KG1 (cell line): ENCODE results near the gene USP22.
A peak's percentile ranks its signal among the peaks of the same experiment; 100 is the strongest.
"Not testable (repeated sequence)": the region's sequence is repeated elsewhere in the genome, so short reads cannot be mapped to it uniquely, and the experiment has no call there.

ENCODE experiments used
- DNase-seq: peaks from one replicate; lab custom pipeline; 2025; lab: John Stamatoyannopoulos, UW

Gene USP22

DNA sequence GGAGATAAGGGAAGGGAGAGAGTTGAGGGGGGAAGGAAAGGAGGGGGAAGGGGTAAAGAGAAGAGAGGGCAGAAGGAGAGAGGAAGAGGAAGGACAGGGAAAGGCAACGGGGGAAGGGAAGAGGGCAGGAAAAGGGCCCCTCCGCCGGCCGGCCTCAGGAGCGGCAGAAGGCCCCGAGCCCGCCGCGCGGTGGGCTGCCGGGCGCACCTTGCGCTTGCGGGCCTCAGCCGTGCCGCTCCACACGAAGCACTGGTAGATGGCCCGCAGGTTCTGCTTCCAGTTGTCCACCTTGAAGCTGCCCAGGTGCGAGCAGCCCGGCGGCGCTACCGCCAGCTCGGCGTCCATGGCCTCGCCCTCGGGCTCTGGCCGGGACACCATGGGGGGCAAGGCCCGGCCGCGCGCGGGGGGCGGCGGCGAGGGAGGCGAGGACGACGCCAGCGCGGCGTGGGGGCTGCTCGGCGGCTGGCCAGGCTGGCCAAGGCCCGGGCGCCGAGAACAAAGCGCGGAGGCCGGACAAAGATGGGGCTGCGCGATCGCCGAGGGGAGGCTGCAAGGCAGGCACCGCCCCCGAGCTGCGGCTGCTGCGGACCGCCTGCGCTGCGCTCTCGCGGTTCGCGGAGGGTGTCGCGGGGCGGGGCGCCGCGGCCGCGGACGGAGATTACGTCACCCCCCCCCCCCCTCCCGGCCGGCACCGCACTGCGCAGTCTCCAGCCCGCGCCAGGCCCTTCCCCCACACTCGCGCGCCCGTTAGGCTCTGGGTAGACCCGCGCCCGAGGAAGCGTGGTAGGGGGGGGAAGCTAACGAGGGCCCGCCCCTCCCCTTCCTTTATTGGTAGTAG lies at the start of gene USP22:
Gene USP22, minus strand, starts transcription at position 554 of the 838 bp plus-strand sequence. Its CDS starts 176 bp downstream, at position 378.
- peak; percentile 76 for DNase-seq

DNA sequence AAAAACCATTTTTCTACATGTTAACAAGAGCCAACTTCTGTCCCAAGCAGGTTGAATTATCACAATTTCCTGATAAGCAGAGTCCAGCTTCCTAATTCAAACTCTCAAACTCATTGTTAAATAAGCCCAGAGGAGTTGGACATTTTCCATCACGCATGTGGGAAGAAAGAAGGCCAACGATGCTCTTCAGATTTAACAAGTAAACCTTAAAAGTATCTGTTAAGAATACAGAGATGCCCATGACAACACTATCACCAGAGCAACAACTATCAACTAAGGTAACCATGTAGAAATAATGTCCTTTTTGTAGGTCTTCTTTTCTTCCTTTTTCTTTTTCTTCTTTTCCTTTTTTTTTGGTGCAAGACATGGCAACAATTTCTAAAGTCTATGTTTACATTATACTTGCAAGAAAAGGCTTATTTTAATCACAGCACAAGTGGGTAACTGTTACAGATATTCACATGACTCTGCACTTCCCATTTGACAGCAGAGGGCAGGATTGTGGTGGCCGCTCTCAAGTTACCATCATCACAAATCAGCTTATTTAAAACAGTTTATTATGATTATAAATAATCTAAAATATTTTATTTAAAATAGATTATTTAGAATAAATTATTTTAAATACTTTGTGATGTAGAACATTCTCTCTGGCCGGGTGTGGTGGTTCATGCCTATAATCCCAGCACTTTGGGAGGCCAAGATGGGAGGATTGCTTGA lies 48.2 kb upstream of the USP22 start:
- no peak for DNase-seq

DNA sequence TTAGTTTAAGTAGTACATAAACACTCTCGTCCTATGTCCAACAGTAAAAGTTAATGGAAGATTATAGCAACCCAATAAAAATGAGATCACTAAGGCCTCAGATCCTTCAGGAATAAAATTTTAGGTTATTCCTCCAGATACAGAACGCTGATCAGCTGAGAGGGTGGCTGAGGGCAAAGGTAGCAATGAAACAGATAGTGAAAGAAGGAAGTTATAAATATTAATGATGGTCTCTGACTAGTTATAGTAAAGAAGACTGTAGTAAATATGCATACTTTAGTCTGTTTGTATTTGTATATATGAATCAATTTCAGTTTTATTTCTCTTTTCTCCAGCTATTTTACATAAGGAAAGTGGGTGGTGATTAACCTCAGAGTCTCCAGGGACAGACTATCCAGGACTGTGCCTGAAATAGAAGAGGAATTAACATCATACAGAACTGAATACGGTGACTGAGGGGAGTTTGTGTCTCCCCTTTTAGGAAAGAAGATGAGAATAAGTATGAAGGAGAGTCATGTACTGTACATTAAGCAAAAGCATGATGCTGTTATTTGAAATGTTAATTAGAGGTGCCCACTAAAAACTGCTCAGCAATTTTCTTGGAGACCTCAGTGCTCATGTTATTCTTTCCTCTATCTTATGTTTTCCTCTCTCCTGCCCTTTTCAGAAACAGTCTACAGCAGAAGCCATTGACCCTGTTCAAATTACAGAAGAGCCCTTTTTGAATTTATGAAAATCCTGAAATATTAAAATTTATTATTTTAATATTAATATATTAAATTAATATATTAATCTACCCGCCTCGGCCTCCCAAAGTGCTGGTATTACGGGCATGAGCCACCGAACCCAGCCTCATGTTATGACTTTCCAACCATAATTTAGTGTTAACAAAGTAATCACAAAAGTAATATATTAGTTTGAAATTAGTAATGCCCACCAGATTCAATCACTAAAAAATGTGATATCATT lies 47.4 kb upstream of the USP22 start:
- DNase-seq = no peak

DNA sequence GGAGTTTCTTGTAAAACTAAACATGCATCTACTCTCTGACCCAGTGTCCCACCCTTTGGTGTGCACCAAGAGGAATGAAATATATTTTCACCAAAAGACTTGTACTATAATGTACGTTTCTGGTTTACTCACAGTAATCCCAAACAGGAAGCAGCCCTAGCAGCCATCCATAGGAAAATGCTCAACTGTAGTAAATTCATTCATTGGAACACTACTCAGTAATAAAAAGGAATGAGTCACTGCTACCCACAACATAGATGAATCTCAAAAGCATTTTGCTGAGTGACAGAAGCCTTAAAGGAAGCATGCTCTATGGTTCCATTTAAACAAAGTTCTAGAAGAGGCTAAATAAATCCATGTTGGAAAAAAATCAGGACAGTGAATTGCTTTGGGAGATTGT lies 46.3 kb upstream of the USP22 start:
- no peak for DNase-seq

DNA sequence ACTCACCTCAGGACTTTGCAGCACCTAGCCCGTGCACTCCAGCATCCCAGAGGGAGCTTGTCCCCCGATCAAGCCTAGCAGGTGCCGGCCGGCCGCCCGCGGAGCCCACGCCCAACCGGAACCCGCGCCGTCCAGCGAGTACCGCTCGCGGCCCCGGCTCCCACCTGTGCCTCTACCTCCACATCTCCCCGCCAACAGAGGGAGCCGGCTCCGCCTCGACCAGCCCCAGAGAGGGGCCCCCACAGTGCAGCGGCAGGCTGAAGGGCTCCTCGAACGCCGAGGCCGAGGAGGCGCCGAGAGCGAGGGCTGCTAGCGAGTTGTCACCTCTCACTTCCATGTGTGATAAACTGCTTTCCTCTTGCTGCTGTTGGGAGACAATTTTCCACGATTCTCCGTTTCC lies 42.9 kb upstream of the USP22 start:
- DNase-seq = no peak

DNA sequence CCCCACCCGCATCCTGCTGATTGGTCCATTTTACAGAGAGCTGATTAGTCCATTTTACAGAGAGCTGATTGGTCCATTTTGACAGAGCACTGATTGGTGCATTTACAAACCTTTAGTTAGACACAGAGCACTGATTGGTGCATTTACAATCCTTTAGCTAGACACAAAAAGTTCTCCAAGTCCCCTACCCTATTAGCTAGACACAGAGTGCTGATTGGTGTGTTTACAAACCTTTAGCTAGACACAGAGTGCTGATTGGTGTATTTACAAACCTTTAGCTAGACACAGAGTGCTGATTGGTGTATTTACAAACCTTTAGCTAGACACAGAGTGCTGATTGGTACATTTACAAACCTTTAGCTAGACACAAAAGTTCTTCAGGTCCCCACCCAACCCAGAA lies 42.5 kb upstream of the USP22 start:
- DNase-seq = not testable (repeated sequence)

DNA sequence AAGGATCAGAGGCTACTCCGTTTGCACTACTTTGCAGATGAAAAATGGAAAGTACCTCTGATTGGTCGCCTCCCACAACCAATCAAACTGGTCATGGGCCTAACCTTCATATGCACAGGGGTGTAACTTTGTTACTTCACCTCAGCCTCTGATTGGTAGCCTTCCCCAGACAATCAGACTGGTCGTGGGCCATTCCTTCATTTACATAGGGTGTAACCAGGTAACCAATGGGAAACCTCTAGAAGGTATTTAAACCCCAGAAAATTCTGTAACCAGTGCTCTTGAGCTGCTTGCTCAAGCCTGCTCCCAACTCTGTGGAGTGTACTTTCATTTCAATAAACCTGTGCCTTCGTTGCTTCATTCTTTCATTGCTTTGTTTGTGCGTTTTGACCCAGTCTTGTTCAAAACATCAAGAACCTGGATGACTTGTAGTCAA lies 39.2 kb upstream of the USP22 start:
- DNase-seq = no peak

DNA sequence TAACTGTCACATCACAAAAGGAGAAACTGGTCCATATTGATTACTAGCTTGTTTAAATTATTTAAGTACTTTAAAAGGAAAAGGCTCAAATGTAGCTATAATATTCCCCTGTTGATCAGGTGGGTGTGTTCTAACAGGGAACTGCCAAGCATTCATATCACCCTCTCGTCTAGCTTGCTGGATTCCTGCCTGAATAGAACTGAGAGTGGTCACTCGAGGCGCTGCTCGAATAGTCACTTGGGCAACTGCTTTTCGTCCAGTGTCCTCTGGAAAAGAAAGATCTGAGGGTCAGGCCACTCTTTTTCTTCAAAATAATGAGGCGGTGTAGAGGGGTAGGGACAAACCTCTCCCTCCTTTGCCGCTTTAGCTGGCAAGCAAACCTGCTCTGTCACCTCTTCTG lies 36.4 kb upstream of the USP22 start:
- DNase-seq = no peak

DNA sequence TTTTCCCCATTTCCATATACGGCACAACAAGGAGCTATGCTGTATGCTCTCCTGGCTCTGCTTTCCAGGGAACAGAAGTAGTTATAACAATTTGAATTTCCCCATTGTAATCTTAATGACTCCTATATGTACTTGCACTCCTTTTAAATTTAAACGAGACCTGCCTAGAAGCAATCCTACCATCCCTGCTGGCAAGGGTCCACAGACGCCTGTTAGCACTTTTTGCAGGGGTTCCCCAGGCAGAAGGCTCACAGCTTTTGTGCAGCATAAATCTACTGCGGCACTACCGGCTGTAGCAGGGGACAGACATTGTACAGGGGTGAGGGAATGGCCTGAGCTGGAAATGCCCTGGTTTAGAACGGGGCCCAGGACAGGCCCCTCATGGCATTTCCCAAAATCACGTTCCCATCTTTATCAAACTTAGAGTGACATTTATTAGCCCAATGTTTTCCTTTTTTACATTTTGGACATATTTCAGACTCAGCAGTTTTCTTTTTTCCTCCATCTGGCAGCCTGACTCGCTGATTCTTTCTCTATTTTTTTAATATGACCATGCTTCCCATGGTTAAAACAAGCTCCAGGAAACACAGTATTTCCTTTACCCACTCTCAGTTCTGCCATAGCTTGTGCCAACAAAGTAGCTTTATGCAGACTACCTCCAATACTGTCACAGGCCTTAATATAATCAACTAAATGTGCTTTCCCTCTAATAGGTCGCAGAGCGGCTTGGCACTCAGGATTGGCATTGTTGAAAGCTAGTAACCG lies 35.4 kb upstream of the USP22 start:
- DNase-seq = no peak

DNA sequence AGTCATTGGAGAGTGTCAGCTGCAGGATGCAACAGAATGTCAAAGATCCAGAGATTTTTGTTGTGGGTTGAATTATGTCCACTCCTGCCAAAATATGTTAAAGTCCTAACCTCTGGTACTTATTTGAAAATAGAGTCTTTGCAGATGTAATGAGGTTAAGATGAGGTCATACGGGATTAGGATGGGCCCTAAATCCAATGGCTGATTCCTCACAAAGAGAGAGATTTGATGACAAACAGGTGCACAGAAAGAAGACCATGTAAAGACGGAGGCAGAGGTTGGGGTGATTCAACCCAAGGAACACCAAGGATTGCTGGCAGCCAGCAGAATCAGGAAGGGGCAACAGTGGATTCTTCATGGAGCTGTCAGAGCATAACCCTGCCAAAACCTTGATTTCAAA lies 34.5 kb upstream of the USP22 start:
- no peak for DNase-seq

DNA sequence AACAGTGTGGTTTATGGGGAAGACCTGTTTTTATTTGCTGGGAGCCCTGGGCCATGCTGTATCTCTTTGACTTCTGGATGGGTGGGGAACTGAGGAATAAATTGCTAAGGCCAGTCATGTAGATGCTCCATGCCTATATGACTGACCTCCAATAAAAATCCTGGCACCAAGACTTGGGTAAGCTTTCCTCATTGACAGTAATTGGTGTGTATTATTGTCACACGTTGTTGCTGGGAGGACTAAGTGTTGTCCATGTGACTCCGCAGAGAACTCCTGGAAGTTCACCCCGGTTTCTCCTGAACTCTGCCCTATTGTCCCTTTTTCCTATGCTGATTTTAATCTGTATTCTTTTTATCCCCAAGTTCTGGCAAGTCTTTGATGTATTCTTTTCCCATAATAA lies 33.4 kb upstream of the USP22 start:
- no peak for DNase-seq

DNA sequence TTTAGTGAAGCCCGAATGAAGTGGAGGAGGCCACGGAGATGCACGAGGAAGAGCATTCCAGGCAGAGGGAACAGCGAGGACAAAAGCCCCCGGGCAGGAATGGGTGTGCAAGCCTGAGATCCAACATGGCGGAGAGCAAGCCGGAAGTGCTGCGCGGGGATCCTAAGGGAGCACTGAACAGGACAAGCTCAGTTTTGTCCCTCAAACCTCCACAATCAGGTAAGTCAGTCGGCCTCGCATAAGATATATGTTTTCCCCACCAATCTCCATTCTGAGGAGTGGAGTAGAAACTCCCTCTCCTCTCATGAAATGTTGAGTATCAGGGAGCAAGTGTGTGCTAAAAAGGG lies 32.9 kb upstream of the USP22 start:
- DNase-seq = no peak

DNA sequence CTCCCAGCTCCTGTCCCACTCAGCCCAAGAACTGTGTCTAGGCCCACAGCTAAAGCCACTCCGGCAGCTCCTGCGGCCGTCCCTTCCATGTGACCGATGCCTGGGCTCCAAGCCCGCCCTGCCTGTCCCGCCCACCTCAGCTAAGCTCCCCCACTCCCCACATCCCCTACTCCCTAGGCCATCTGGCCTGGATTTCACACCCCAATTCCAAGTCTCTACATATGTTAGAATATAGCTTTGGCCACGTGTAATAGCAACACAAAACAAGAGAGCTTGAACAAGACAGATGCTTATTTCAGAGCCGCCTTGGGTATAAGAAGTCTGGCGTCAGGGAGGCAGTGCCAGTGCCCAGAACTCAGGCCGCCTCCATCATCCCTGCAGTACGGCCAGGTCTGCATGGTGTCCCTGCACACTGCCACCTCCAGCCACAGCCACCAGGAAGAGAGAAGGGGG lies 30.0 kb upstream of the USP22 start:
- no peak for DNase-seq

DNA sequence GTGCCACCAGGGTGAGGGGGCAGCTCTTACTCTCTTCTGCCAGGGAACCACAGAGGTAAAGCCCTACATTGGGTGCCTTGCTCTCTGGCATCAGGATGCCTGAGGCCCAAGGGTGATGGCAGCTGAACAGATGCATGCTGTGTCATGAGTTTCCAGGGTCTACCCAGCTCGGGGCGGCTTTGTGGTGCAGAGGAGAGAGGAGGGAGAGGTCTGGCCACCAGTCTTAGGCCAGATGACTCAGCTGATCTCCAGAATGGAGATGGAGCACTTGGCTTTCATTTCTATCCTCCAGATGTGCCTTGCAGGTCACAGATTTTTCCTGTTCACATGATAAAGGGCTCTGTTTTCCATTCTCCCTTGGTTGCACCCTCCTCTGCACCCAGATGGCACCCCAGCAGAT lies 23.6 kb upstream of the USP22 start:
- DNase-seq = no peak

DNA sequence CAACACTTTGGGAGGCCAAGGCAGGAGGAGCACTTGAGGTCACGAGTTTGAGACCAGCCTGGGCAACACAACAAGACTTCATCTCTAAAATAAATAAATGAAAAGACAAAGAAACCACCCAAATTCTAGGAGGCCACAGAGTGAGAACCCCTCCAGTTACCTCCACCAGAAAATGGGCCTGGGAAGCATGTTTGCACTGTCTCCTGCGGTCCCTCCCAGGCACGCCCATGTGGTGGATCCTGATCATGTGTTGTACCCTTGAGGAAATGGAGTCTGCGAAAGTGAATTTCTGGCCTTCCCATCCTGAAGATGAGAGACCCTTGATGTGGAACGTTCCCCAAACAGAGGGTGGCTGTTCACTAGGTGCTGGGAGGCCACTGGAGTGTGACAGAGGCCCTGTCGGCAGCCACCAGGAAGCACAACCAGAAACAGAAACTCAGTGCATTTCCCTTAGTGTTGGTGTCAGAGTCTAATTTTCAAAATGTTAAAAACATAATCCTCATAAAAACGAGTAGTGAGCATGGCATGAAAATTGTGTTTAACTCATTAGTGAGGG lies 19.2 kb upstream of the USP22 start:
- no peak for DNase-seq

DNA sequence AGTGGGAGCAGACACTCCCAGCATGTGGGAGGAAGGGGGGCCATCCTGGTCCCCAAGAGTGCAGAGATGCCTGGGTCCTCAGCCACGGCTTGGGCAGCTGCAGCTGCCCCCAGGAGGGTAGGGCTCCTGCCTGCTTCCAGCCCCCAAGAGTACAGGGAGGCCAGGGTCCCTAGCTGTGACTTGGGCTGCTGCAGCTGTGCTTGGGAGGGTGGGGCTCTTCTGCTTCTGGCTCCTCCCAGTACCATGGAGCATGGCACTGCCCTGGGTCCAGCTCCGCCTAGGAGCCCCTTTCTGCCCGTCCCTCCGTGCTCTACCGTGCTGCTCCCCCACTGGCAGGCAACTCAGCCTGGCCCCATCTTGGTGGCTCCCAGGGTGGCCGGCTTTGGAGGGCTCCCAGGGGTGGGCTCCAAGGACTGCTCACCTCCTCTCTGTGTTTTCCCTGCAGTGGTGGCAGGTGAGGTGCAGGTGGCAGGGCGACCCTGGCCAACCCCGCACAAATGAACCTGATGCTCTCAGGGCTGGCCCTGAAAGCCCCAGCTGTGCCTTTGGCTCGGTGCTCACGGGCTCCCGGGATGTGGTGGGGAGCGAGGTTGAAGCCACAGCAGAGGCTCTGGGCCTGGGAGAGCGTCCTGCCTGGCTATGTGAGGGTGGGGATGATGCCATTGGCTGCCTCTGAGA lies 18.5 kb upstream of the USP22 start:
- DNase-seq = no peak

DNA sequence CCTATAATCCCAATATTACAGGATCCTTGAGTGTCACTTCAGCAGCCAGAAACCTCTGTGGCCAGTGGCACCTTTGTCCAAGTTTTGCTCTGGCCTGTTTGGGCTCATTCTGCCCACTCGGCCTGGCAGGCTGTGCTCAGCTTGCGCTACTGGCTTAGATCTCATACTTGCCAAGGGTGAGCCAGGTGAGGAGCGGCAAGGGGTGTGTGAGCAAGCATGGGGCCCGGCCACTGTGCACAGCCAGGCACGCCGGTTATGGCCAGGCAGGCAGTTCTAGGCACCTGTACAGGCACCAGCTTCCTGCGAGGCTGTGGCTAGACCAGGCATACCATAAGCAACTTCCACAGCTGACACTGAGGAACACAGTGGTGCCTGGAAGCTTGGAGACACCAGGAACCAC lies 16.9 kb upstream of the USP22 start:
- DNase-seq = no peak

DNA sequence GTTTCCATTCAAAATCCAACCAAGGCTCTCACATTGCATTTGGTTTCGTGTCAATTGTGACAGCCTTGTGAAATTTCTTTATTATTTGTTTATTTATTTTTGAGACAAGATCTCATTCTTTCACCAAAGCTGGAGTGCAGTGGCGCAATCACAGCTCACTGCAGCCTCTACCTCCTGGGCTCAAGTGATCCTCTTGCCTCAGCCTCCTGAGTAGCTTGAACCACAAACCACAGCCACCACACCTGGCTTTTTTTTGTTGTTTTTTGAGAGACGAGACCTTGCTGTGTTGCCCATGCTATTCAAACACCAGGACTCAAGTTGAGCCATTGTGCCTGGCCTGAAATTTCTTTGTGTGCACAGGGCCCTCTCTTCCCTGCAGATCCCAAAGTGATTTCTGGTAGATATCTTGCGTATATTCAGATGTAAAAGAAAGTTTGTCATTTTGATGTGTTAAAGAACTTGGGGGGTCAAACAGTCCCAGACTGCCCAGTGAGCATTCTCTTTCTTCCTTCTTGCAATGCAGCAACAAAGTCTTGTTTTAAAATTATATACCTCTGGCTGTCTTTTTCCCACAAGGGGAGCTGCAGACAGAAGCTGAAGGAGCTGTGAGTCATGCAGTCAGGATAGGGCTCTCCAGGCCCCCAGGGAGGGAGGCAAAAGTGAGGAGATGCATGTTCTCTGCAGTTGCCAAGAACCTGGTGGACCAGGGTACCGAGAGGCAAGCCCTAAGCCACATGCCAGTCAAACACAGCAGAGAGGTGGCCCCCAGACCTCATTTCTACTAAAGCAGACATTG lies 15.5 kb upstream of the USP22 start:
- no peak for DNase-seq

DNA sequence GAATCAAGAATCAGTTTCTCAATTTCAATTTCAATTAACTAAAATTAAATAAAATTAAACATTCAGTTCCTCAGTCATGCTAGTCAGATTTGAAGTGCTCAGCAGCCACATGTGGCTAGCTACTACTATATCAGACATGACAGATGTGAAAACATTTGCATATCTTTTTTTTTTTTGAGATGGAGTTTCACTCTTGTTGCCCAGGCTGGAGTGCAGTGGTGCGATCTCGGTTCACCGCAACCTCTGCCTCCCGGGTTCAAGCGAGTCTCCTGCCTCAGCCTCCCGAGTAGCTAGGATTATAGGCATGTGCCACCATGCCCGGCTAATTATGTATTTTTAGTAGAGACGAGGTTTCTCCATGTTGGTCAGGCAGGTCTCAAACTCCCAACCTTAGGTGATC lies 10.2 kb upstream of the USP22 start:
- not testable (repeated sequence) for DNase-seq

DNA sequence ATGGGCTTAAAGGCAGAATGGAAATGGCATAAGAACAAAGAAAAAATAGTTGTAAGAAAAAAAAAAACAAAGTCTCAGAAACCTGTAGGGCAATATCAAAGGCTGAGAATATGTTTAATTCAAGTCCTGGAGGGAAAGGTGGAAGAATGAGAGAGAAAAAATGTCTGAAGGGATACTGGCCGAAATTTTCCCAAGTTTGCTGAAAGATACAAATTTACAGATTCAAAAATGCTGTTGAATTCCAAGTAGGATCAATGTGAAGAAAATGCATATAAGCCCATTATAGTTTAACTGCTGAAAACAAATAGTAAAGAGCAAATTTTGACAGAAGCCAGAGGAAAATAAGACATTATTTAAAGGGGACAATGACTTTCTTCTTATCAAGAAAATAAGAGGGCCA lies 6.6 kb upstream of the USP22 start:
- no peak for DNase-seq
